ENCODE measurements around the gene CFI. TPM values are rescaled to one million over a fixed set of nuclear protein-coding genes. Genes with fewer than 3 reads are reported as not detected.

The CFI gene
- 26.4 and 38.7 TPM in 2 replicates for total RNA-seq

DNA sequence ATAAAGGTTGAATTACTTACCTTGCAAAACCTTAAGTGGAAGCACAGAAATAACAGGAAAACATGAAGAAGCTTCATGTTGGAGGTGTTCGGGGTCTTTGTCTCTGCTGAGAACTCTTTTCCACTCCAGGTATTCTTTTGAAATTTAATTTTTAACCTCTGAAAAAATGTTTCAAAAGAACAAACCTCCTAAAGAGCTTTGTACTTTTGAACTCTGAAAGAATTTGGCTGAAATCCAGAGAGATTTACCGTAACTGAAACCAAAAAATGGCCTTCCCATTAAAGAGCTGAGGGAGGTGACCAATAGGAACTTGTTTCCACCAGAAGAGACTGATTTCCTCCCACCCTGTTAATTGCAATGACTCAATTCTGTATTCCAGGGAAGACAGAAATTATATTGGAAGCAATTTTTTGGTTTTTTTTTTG lies at the start of gene CFI:
TSS of gene CFI (minus strand) at position 105 of the 425 bp plus-strand sequence. CDS start at position 77, 28 bp downstream.
- peak; percentile 78 to 84 for DNase-seq (ENCODE audit: low read depth in 2 of 2)

DNA sequence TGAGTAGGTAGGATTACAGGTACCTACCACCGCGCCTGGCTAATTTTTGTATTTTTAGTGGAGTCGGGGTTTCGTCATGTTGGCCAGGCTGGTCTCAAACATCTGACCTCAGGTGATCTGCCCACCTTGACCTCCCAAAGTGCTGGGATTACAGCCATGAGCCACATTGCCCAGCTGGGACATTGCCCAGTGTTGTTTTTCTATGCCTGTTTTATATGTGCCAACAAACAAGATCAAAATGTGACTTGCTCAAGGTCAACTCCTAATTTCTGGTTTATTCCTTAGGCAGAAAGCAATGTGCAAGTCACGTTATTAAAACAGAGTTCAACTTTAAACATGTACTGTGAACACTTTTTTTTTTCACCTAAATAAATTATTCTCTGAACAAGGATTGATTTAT lies 48.8 kb upstream of the CFI start:
- DNase-seq (ENCODE audit: low read depth in 2 of 2): no peak

DNA sequence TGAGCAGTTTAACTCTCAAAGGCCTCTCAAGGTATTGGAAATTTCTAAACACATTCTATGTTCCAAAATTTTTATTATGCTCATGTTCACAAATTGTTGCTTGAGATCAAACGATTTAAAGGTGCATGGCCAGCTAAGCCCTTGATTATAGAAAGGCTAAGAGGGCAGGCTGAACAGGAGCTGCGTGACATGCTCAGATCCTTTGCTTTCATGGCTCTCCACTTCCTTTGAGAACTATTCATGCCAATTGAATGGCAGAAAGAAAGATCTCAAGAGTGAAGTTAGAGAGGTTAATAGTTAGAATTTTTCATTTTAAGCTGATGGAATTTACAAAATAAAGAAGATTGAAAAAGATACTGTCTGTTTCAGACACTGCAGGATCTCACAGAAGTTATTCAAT lies 46.7 kb upstream of the CFI start:
- DNase-seq (ENCODE audit: low read depth in 2 of 2): no peak

DNA sequence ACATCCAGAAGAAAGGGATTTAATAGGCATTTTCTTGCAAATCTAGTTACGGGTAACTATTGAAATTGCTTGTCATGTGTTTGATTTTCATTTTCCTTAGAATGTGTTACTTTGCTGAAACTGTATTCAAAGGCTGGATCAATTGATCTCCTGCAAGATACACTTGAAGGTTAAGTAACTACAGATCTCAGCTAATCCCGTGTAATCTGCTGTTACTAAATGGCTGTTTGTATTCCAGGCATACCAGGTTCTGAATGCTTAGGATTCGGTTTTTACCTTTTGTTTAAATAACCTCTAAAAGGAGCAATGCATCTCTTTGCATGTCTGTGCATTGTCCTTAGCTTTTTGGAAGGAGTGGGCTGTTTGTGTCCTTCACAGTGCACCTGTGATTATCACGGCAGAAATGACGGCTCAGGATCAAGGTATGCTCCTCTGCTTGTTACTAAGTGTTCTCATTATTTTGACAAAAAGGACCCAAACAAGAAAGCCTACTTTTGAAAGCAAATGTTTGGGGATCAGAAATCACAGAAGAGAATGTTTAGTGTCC lies 46.2 kb upstream of the CFI start, which contains the start of gene LRIT3:
TSS of gene LRIT3 (plus strand) at position 212 of the 547 bp plus-strand sequence. CDS start at position 307, 95 bp downstream.
- DNase-seq (ENCODE audit: low read depth in 2 of 2): no peak

- no peak for DNase-seq (ENCODE audit: low read depth in 2 of 2)
These were observed 44.7 kb upstream of the CFI start for GRCh38 chr4:109846395-109847098.

GRCh38 chr4:109836985-109837384 lies 35.2 kb upstream of the CFI start:
- no peak for DNase-seq (ENCODE audit: low read depth in 2 of 2)

- no peak for DNase-seq (ENCODE audit: low read depth in 2 of 2)
These were observed 32.0 kb upstream of the CFI start for GRCh38 chr4:109833756-109834155.

GRCh38 chr4:109827672-109828071 lies 25.9 kb upstream of the CFI start, which contains the start of gene RRH:
Gene RRH, plus strand, starts transcription at chr4:109827972. Its CDS starts 56 bp downstream, at chr4:109828028.
- no peak for DNase-seq (ENCODE audit: low read depth in 2 of 2)

DNA sequence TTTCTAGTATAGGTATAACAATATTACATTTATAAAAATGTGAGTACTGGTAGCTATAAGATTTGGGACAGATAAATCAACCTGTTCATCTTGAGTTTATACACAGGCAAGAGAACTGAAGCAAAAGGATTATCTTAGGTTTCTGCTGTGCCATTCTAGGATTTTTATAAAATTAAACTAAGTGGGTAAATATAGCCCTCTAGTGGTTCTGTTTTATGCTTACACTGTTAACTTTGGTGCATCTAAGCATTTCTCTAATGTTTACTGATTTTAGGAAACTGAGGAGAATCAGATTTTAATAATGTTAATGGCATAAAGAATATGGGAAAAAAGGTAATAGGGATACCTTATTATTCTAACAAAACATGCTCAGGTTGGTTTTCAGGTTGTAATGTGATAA lies 24.9 kb upstream of the CFI start:
- DNase-seq (ENCODE audit: low read depth in 2 of 2): peak; percentile 25 to 46

GRCh38 chr4:109821185-109821584 lies 19.4 kb upstream of the CFI start:
- no peak for DNase-seq (ENCODE audit: low read depth in 2 of 2)

DNA sequence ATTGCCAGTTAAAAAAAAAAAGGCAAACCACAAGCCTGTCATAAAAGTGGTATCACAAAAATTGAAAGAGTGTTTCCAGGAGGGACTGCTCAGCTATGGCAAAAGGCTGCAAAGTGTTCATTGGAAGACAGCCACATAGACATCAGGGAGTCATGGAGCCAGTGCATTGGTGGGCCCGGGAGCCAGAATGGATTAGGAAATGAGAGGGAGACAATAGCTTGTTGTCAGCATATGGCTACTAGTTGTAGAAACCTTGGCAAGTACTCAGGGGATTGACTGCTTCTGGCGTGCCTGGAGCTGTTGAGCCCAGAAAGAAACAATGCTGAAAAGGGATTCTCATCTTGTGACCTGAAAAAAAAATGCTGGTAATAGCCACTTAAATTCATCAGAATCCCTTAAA lies 18.8 kb upstream of the CFI start:
- DNase-seq (ENCODE audit: low read depth in 2 of 2): peak in 1 of 2 donors; percentile 61

DNA sequence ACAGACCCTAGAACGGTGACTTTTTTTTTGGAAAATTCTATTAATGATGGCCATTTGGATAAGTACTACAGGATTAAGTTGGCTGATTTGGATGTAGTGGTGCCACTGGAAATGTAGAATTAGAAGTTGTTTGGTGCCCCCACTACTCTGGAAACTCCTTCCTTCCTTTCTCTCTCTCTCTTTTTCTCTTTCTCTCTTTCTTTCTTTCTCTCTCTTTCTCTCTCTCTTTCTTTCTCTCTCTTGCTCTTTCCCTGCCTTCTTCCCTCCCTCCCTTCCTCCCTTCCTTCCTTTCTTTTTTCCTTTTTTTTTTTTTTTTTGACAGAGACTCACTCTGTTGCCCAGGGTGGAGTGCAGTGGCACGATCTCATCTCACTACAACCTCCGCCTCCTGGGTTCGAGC lies 16.5 kb upstream of the CFI start:
- no peak for DNase-seq (ENCODE audit: low read depth in 2 of 2)

GRCh38 chr4:109816894-109817293 lies 15.1 kb upstream of the CFI start:
- peak in 1 of 2 donors; percentile 3 for DNase-seq (ENCODE audit: low read depth in 2 of 2)

DNA sequence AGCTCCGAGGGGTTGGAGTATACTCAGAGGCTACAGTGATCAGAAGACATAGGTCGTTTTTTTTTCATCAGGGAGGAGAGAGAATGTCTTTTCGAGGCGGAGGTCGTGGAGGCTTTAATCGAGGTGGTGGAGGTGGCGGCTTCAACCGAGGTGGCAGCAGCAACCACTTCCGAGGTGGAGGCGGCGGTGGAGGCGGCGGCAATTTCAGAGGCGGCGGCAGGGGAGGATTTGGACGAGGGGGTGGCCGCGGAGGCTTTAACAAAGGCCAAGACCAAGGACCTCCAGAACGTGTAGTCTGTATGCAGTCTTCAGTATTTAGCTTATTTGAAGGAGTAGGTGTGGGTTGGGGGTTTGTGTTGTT lies 14.3 kb upstream of the CFI start:
- peak in 1 of 2 donors; percentile 13 for DNase-seq (ENCODE audit: low read depth in 2 of 2)

- DNase-seq (ENCODE audit: low read depth in 2 of 2): peak; percentile 95
These were observed 13.6 kb upstream of the CFI start, which contains the start of gene GAR1 for GRCh38 chr4:109815151-109816081. Gene GAR1, plus strand, starts transcription at chr4:109815762. Its CDS starts 403 bp downstream, at chr4:109816165.

DNA sequence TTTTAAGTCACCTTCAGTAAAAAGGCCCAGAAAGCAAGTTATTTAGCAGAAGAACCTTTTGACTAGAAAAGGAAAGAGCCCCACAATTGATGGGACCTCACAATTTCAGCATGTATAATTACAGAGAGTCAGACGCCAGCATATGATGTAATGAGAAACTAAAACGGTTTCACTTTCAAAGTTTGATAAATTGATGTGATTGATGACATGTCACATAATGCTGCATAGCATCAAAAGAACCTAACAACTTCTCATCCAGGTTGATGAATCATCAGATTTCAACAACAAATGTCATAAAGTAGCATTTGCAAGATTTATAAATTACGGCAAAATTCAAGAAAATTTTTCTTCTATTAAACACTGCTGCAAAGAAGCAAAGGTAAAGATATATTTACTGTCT lies 9.9 kb upstream of the CFI start:
- peak in 1 of 2 donors; percentile 24 for DNase-seq (ENCODE audit: low read depth in 2 of 2)

- no peak for DNase-seq (ENCODE audit: low read depth in 2 of 2)
These were observed 9.0 kb upstream of the CFI start for GRCh38 chr4:109810552-109811387.

DNA sequence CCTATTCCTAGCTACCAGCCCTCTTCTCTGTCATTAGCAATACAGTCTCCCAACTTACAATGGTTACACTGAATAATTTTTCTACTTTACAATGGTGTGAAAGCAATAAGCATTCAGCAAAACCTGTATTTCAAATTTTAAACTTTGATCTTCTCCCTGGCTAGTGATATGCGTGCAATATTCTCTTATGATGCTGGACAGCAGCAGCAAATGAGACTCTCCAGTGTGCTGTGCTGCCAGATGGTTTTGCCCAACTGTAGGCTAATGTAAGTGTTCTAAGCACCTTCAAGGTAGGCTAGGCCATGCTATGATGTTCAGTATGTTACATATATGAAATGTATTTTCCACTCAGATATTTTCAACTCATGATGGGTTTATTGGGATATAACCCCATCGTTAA lies 7.9 kb upstream of the CFI start:
- DNase-seq (ENCODE audit: low read depth in 2 of 2): no peak

GRCh38 chr4:109803924-109804571 lies 2.2 kb upstream of the CFI start:
- peak; percentile 59 to 67 for DNase-seq (ENCODE audit: low read depth in 2 of 2)

- peak in 1 of 2 donors; percentile 14 for DNase-seq (ENCODE audit: low read depth in 2 of 2)
These were observed 555 bp downstream of the CFI start for GRCh38 chr4:109801099-109801789.

Data from lung microvascular endothelial cell (primary cell).